GM18858 (cell line): Measurements from ENCODE around the gene BZW2.

Experiments
- ATAC-seq: cut with Tn5 transposase; IDR thresholded peaks from one replicate; pipeline ENCODE4 v1.9.1; 2021; ENCODE audit not compliant: unreplicated experiment

The BZW2 gene

GRCh38 chr7:16744518-16745250, 98.7 kb downstream of the BZW2 start:
- ATAC-seq, result no peak

GRCh38 chr7:16745645-16746044, 99.7 kb downstream of the BZW2 start:
- no peak for ATAC-seq

GRCh38 chr7:16747102-16747501, 101.1 kb downstream of the BZW2 start:
- ATAC-seq, result no peak

- ATAC-seq, result peak; percentile 58
Observed at GRCh38 chr7:16753102-16753931, 107.3 kb downstream of the BZW2 start, which contains the start of gene TSPAN13. Gene TSPAN13, plus strand, starts transcription at chr7:16753755. Its CDS starts 213 bp downstream, at chr7:16753968.

GRCh38 chr7:16753932-16754855, 108.2 kb downstream of the BZW2 start:
- ATAC-seq, result no peak

- ATAC-seq, result no peak
Observed at GRCh38 chr7:16754856-16755317, 108.9 kb downstream of the BZW2 start.

- no peak for ATAC-seq
Observed at GRCh38 chr7:16755397-16755796, 109.4 kb downstream of the BZW2 start.
